SK-N-SH treated with all-trans-retinoic acid at 6 μM for 48 hours (cell line): ENCODE measurements around the gene GTPBP3.

Source experiments
- GLIS3 ChIP-seq: fragments of 250-450 bp; sonication (Bioruptor Pico); IDR thresholded peaks from 2 replicates; pipeline ENCODE4 v1.5.0; 2020; ENCODE audit warnings: mild to moderate bottlenecking, moderate library complexity
- PATZ1 ChIP-seq: fragments of 250-450 bp; sonication (Bioruptor Pico); IDR thresholded peaks from 2 replicates; pipeline ENCODE4 v1.8.0; 2020; ENCODE audit warnings: mild to moderate bottlenecking, moderate library complexity, borderline replicate concordance
- PPARA ChIP-seq: fragments of 250-450 bp; sonication (Bioruptor Pico); IDR thresholded peaks from 2 replicates; pipeline ENCODE4 v1.5.0; 2020; ENCODE audit warnings: mild to moderate bottlenecking, borderline replicate concordance
- TCF4 ChIP-seq: fragments of 250-450 bp; sonication (Bioruptor Pico); IDR thresholded peaks from 2 replicates; pipeline ENCODE4 v1.8.0; 2021; ENCODE audit warnings: mild to moderate bottlenecking, moderate library complexity, borderline replicate concordance
- TOX ChIP-seq: fragments of 250-450 bp; sonication (Bioruptor Pico); IDR thresholded peaks from 2 replicates; pipeline ENCODE4 v1.8.0; 2021; ENCODE audit warnings: mild to moderate bottlenecking, moderate library complexity, borderline replicate concordance
- TSHZ2 ChIP-seq: fragments of 250-450 bp; sonication (Bioruptor Pico); IDR thresholded peaks from 2 replicates; pipeline ENCODE4 v1.5.0; 2020; ENCODE audit warnings: mild to moderate bottlenecking, moderate library complexity
- ZFP3 ChIP-seq: fragments of 250-450 bp; sonication (Bioruptor Pico); IDR thresholded peaks from 2 replicates; pipeline ENCODE4 v1.5.0; 2020; ENCODE audit warnings: mild to moderate bottlenecking, moderate library complexity
- ZFP30 ChIP-seq: fragments of 450-650 bp; formaldehyde crosslinking; IDR thresholded peaks from 2 replicates; pipeline ENCODE4 v1.5.0; 2022; ENCODE audit warnings: mild to moderate bottlenecking, moderate library complexity

- TF ChIP-seq ZFP3 (CRISPR knock-in tag) (no peak), TCF4 (CRISPR knock-in tag) (no peak), PPARA (CRISPR knock-in tag) (no peak), PATZ1 (CRISPR knock-in tag) (no peak), ZFP30 (no peak), GLIS3 (no peak), TSHZ2 (CRISPR knock-in tag) (no peak), TOX (CRISPR knock-in tag) (no peak)
Measured at GRCh38 chr19:17351815-17352435, 14.6 kb downstream of the GTPBP3 start.
